Fibroblast of lung (primary cell): ENCODE results near the gene GNAS. TPM values are rescaled to one million over a fixed set of nuclear protein-coding genes. Genes with fewer than 3 reads are reported as not detected.
A peak's percentile ranks its signal among the peaks of the same experiment; 100 is the strongest.

Experiments used
- DNase-seq, 2 donors: peaks; one replicate each; pipeline versions ENCODE4 v3.0.0 to v3.0.0-alpha.2; 2010; ENCODE audit warnings: low read depth in 2 of 2
- H2AFZ ChIP-seq: 2 replicates; pipeline ENCODE4 v1.5.1; 2012; ENCODE audit warnings: low read length, control low read depth, inconsistent platforms
- H3K27ac ChIP-seq: 2 replicates; pipeline ENCODE4 v1.5.1; 2011; ENCODE audit warnings: low read length, control low read depth; ENCODE audit not compliant: insufficient read depth
- H3K27me3 ChIP-seq: 2 replicates; pipeline ENCODE4 v1.5.1; 2011; ENCODE audit warnings: mild to moderate bottlenecking, low read length; ENCODE audit not compliant: control insufficient read depth, insufficient read depth
- H3K36me3 ChIP-seq: 2 replicates; pipeline ENCODE4 v1.5.1; 2011; ENCODE audit warnings: low read length; ENCODE audit not compliant: control insufficient read depth, insufficient read depth
- H3K4me1 ChIP-seq: 2 replicates; pipeline ENCODE4 v1.5.1; 2011; ENCODE audit warnings: low read length; ENCODE audit not compliant: control insufficient read depth, insufficient read depth; ENCODE audit errors: extremely low read depth
- H3K4me2 ChIP-seq: 2 replicates; pipeline ENCODE4 v1.5.1; 2011; ENCODE audit warnings: low read length, control low read depth; ENCODE audit not compliant: insufficient read depth; ENCODE audit errors: extremely low read depth
- H3K4me3 ChIP-seq, 4 experiments: fragments of 200-600 bp in 1 of 4; sonication (generic) in 1 of 4; replicated peaks in 1 of 4; 2 replicates each; pipeline ENCODE4 v1.5.1; 2011 to 2016; ENCODE audit warnings: low read length in 4 of 4, low read depth in 3 of 4, mild to moderate bottlenecking in 3 of 4, control low read depth in 2 of 4, inconsistent platforms in 1 of 4, mixed read lengths in 1 of 4; ENCODE audit not compliant: insufficient read depth in 1 of 4; ENCODE audit errors: control extremely low read depth in 1 of 4
- H3K79me2 ChIP-seq: 2 replicates; pipeline ENCODE4 v1.5.1; 2012; ENCODE audit warnings: mild to moderate bottlenecking, low read length, inconsistent platforms; ENCODE audit not compliant: control insufficient read depth, insufficient read depth
- H3K9ac ChIP-seq: 2 replicates; pipeline ENCODE4 v1.5.1; 2011; ENCODE audit warnings: mild to moderate bottlenecking, low read length, control low read depth; ENCODE audit not compliant: insufficient read depth
- H3K9me3 ChIP-seq: 2 replicates; pipeline ENCODE4 v1.5.1; 2012; ENCODE audit warnings: low read depth, low read length; ENCODE audit not compliant: control insufficient read depth, insufficient read depth
- H4K20me1 ChIP-seq: 2 replicates; pipeline ENCODE4 v1.5.1; 2011; ENCODE audit warnings: low read length; ENCODE audit not compliant: control insufficient read depth, insufficient read depth; ENCODE audit errors: extremely low read depth
- EZH2 ChIP-seq: IDR thresholded peaks from 2 replicates; pipeline ENCODE4 v1.5.1; 2012; ENCODE audit warnings: low read length, control low read depth, mild to moderate bottlenecking; ENCODE audit errors: missing control alignments
- polyA plus RNA-seq, 2 donors: library from polyadenylated mRNA; depleted of rRNA in 1 of 2; stranded (reverse) in 1 of 2; unstranded in 1 of 2; fragments of >200 nt; gene quantifications; 2 replicates each; pipeline ENCODE4 v1.2.1, GENCODE V29; 2011 to 2012; ENCODE audit warnings: missing spikeins in 1 of 2
- total RNA-seq: library from RNA; depleted of rRNA; stranded (reverse); fragments of >200 nt; gene quantifications from 2 replicates; pipeline ENCODE4 v1.2.1, GENCODE V29; 2014
- TF ChIP-seq, protein P1 (sequence below), 2 donors: IDR thresholded peaks in 1 of 2; conservative IDR thresholded peaks in 1 of 2; 1 replicate in 1 of 2; 2 replicates in 1 of 2; pipeline ENCODE4 v1.5.1; 2011 to 2012; ENCODE audit warnings: low read length in 2 of 2, control low read depth in 1 of 2, inconsistent platforms in 1 of 2, low read depth in 1 of 2, mild to moderate bottlenecking in 1 of 2

GNAS gene
- total and polyA plus RNA-seq, 2 donors (not counting 1 experiment from before 2014, with no cell fraction given) = 421 to 1,357 TPM

- no peaks in the 10 kb centered on the region for H3K36me3 ChIP-seq
- no peaks in the 10 kb centered on the region for H3K9me3 ChIP-seq
- H2AFZ ChIP-seq = no peak overlapping the region
- H3K9ac ChIP-seq = no peak overlapping the region
- H3K79me2 ChIP-seq = no peaks in the 10 kb centered on the region
- no peak for TF ChIP-seq EZH2
- TF ChIP-seq, protein P1, sequence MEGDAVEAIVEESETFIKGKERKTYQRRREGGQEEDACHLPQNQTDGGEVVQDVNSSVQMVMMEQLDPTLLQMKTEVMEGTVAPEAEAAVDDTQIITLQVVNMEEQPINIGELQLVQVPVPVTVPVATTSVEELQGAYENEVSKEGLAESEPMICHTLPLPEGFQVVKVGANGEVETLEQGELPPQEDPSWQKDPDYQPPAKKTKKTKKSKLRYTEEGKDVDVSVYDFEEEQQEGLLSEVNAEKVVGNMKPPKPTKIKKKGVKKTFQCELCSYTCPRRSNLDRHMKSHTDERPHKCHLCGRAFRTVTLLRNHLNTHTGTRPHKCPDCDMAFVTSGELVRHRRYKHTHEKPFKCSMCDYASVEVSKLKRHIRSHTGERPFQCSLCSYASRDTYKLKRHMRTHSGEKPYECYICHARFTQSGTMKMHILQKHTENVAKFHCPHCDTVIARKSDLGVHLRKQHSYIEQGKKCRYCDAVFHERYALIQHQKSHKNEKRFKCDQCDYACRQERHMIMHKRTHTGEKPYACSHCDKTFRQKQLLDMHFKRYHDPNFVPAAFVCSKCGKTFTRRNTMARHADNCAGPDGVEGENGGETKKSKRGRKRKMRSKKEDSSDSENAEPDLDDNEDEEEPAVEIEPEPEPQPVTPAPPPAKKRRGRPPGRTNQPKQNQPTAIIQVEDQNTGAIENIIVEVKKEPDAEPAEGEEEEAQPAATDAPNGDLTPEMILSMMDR (conservative IDR thresholded peaks at IDR 0.05 in 1 of 2, IDR thresholded peaks at IDR 0.05 in 1 of 2; ENCODE audit: low read depth in 1 of 2, low read length in 2 of 2) = no peak
- peaks cover 17% of the 10 kb centered on the region for H3K27me3 ChIP-seq
- no peak overlapping the region for H3K4me2 ChIP-seq
- no peaks in the 10 kb centered on the region for H4K20me1 ChIP-seq
- H3K4me1 ChIP-seq = no peaks in the 10 kb centered on the region
- no peak for DNase-seq
- no peak overlapping the region for H3K27ac ChIP-seq
- H3K4me3 ChIP-seq = no peak overlapping the region
Observed at GRCh38 chr20:58838174-58838573, 14.3 kb upstream of the GNAS start.

DNA sequence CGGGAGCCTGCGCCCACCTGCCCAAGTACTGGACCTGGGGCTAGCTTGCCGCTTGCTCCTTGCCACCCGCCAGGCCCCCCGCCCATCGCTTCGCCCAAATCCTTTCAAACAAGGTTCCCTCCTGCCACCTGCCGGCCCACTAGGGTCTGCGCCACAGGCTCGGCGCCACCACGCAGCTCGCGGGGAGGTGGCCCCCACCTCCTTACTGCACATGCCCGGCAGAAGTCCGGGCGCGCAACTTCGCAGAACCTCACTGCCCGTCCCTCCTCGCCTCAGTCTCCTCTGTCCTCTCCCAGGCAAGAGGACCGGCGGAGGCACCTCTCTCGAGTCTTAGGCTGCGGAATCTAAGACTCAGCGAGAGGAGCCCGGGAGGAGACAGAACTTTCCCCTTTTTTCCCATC is 13.0 kb upstream of the GNAS start:
- Histone ChIP-seq H3K79me2 (no peaks in the 10 kb centered on the region), H3K4me2 (no peak overlapping the region), H3K4me3 (no peak overlapping the region), H4K20me1 (no peaks in the 10 kb centered on the region), H3K9me3 (no peaks in the 10 kb centered on the region), H3K4me1 (no peaks in the 10 kb centered on the region), H3K36me3 (no peaks in the 10 kb centered on the region), H3K27ac (no peak overlapping the region), H2AFZ (no peak overlapping the region), H3K27me3 (peaks cover 17% of the 10 kb centered on the region), H3K9ac (no peak overlapping the region)
- DNase-seq = peak; percentile 26 to 47
- TF ChIP-seq EZH2 = no peak
- TF ChIP-seq, protein P1 (conservative IDR thresholded peaks at IDR 0.05 in 1 of 2, IDR thresholded peaks at IDR 0.05 in 1 of 2; ENCODE audit: low read depth in 1 of 2, low read length in 2 of 2) = peak in 1 of 2 donors; percentile 33

GRCh38 chr20:58839991-58840747 is 12.3 kb upstream of the GNAS start:
- Histone ChIP-seq H2AFZ (no peak overlapping the region), H3K4me3 (no peak overlapping the region), H3K36me3 (no peaks in the 10 kb centered on the region), H3K9ac (no peak overlapping the region), H4K20me1 (no peaks in the 10 kb centered on the region), H3K27me3 (peaks cover 17% of the 10 kb centered on the region), H3K9me3 (no peaks in the 10 kb centered on the region), H3K79me2 (no peaks in the 10 kb centered on the region), H3K4me1 (no peaks in the 10 kb centered on the region), H3K4me2 (no peak overlapping the region), H3K27ac (no peak overlapping the region)
- TF ChIP-seq EZH2 = peak; percentile 44
- TF ChIP-seq, protein P1 (conservative IDR thresholded peaks at IDR 0.05 in 1 of 2, IDR thresholded peaks at IDR 0.05 in 1 of 2; ENCODE audit: low read depth in 1 of 2, low read length in 2 of 2) = no peak
- DNase-seq = no peak
